Gastroesophageal sphincter (tissue), 4 donors: ENCODE results near the gene SLC9A3. TPM values are rescaled to one million over a fixed set of nuclear protein-coding genes. Genes with fewer than 3 reads are reported as not detected.
"Not testable (repeated sequence)": the region's sequence is repeated elsewhere in the genome, so short reads cannot be mapped to it uniquely, and the experiment has no call there.

ENCODE experiments used
- ATAC-seq: fragments of 150-250 bp; one replicate; pipeline ENCODE4 v1.9.1; 2016; ENCODE audit warnings: mild to moderate bottlenecking, moderate library complexity
- H3K27ac ChIP-seq, 4 donors: fragments of 200-600 bp; sonication (generic) in 3 of 4; 1 replicate in 3 of 4; 2 replicates in 1 of 4; pipeline ENCODE4 v1.5.1; 2016 to 2019
- H3K27me3 ChIP-seq: fragments of 200-600 bp; sonication (generic); one replicate; pipeline ENCODE4 v1.5.1; 2019
- H3K36me3 ChIP-seq, 2 donors: fragments of 200-600 bp; sonication (generic); one replicate each; pipeline ENCODE4 v1.5.1; 2019; ENCODE audit warnings: control low read depth in 1 of 2
- H3K4me1 ChIP-seq, 3 donors: fragments of 200-600 bp; sonication (generic); 1 replicate in 2 of 3; 2 replicates in 1 of 3; pipeline ENCODE4 v1.5.1; 2016 to 2019; ENCODE audit warnings: control low read depth in 2 of 3
- H3K4me3 ChIP-seq, 2 donors: fragments of 200-600 bp; sonication (generic); one replicate each; pipeline ENCODE4 v1.5.1; 2019; ENCODE audit warnings: mild to moderate bottlenecking in 1 of 2, moderate library complexity in 1 of 2
- H3K9me3 ChIP-seq, 3 donors: fragments of 200-600 bp; sonication (generic); one replicate each; pipeline ENCODE4 v1.5.1; 2017 to 2019; ENCODE audit warnings: control low read depth in 2 of 3
- EP300 ChIP-seq: sonication (generic); formaldehyde crosslinking; IDR thresholded peaks from one replicate; pipeline ENCODE4 v1.6.1; 2017; ENCODE audit warnings: antibody characterized with exemption, mild to moderate bottlenecking
- POLR2A ChIP-seq, 2 donors: fragments of 450-650 bp; IDR thresholded peaks; one replicate each; pipeline ENCODE4 v1.6.1; 2017; ENCODE audit warnings: antibody characterized with exemption in 2 of 2, mild to moderate bottlenecking in 2 of 2, moderate library complexity in 1 of 2
- POLR2AphosphoS5 ChIP-seq: sonication (generic); formaldehyde crosslinking; IDR thresholded peaks from one replicate; pipeline ENCODE4 v1.6.1; 2017; ENCODE audit warnings: antibody characterized with exemption
- WGBS, 2 donors: methylation state at CpG; one replicate each; pipeline ENCODE4 v1.1.5; 2018; ENCODE audit warnings: low coverage in 1 of 2; 5-methylcytosine and 5-hydroxymethylcytosine counted together
- total RNA-seq, 4 donors: library from RNA; depleted of rRNA; stranded (reverse); fragments of >200 nt; gene quantifications; one replicate each; pipeline ENCODE4 v1.1.0, GENCODE V29; 2016
- TF ChIP-seq, protein P1 (sequence below), 4 experiments: fragments of 200-600 bp in 2 of 4; fragments of 450-650 bp in 2 of 4; sonication (generic) in 1 of 4; IDR thresholded peaks; one replicate each; pipeline ENCODE4 v1.5.1; 2017 to 2019; ENCODE audit warnings: antibody characterized with exemption in 4 of 4, mild to moderate bottlenecking in 2 of 4, moderate library complexity in 2 of 4

Gene SLC9A3
- total RNA-seq, 4 donors from 2014 or later, result 2.6 to 3.9 (median 2.8) TPM

DNA sequence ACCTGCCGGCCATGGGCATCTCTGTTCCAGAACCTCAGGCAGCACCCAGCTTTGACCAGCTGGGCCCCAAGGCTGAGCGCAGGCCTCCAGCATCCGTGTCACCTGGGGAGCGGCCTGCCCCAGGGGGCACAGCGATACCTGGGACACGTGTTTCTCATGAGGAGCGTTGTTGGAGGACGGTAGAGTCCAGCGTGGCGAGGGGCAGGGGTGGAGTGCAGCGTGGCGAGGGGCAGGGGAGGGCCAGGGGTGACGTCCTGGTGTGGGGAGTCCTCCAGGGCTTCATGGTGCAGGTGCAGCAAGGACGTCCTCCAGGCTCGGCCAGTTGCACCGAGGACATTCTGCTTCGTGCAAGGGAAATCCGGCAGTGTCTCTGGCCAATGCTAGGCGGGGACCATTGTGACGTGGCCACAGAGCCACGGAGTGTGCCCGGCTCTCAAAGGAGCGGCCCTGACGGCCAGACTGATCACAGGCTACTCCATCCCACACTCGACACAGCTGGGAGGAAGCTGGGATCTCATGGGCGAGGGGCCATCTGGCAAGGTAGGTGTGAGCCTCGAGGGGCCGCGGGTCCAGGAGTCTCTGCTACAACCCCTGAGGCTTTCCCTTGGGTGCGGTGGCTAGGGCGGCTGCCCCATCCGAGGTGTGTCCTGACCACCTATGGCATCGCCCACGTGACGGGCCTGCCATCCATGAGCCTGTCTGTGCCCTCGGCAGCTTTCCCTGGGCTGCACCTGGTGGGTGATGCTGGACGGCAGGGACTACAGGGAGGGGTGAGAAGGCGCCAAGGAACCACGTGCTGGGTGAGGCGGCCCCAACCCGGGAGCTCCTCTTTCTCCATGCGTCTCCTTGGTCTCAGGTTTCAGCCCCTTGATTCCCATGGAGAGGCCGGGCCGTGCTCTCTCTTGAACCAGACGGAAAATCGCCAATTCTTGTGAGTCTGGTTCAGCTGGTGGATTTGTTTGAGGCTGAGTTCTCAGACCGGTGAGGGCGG lies 33.8 kb downstream of the SLC9A3 start:
- Histone ChIP-seq H3K4me1 (peaks cover 0 to 8% (median 0%) of the 10 kb centered on the region in 3 donors), H3K9me3 (no peaks in the 10 kb centered on the region), H3K27me3 (peaks cover 83% of the 10 kb centered on the region), H3K4me3 (no peak overlapping the region), H3K27ac (no peak overlapping the region), H3K36me3 (no peaks in the 10 kb centered on the region)
- TF ChIP-seq POLR2AphosphoS5, result no peak
- TF ChIP-seq, protein P1, sequence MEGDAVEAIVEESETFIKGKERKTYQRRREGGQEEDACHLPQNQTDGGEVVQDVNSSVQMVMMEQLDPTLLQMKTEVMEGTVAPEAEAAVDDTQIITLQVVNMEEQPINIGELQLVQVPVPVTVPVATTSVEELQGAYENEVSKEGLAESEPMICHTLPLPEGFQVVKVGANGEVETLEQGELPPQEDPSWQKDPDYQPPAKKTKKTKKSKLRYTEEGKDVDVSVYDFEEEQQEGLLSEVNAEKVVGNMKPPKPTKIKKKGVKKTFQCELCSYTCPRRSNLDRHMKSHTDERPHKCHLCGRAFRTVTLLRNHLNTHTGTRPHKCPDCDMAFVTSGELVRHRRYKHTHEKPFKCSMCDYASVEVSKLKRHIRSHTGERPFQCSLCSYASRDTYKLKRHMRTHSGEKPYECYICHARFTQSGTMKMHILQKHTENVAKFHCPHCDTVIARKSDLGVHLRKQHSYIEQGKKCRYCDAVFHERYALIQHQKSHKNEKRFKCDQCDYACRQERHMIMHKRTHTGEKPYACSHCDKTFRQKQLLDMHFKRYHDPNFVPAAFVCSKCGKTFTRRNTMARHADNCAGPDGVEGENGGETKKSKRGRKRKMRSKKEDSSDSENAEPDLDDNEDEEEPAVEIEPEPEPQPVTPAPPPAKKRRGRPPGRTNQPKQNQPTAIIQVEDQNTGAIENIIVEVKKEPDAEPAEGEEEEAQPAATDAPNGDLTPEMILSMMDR (IDR thresholded peaks at IDR 0.05), result no peak
- TF ChIP-seq EP300, result no peak
- no peak for TF ChIP-seq POLR2A (IDR thresholded peaks at IDR 0.05)
- WGBS, 2 donors, result no CpG with 5 or more reads among the region's 48 CpGs
- no peak for ATAC-seq

DNA sequence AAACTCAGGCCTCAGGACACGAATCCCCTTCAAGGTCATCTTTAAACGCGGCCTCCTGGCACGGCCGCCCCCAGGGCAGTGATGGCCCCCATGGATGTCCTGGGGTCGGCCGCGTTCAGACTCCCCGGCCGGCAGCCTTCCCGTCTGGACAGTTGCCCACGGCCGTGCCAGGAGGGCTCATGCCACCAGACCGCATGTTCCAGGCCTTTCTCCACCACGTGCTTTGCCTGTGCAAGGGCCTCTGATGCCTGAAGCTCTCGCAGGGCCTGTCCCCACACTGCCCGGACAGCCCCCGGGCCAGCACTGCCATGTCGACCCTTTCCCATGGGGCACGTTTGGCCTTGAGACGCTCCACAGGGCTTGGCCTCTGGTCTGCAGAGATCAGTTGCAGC lies 34.6 kb downstream of the SLC9A3 start:
- 27% methylated on average over 3 of the region's 21 CpGs; no CpG with 5 or more reads in 1 of the 2 donors for WGBS, 2 donors
- no peak overlapping the region for H3K4me3 ChIP-seq
- H3K4me1 ChIP-seq, result peaks cover 0 to 8% (median 0%) of the 10 kb centered on the region in 3 donors
- no peaks in the 10 kb centered on the region for H3K9me3 ChIP-seq
- H3K27me3 ChIP-seq, result peaks cover 85% of the 10 kb centered on the region
- H3K27ac ChIP-seq, result no peak overlapping the region
- H3K36me3 ChIP-seq, result no peaks in the 10 kb centered on the region
- ATAC-seq, result no peak
- TF ChIP-seq EP300 (no peak), POLR2AphosphoS5 (no peak), POLR2A (IDR thresholded peaks at IDR 0.05) (no peak)
- TF ChIP-seq, protein P1 (IDR thresholded peaks at IDR 0.05), result no peak

GRCh38 chr5:488744-489688 lies 35.2 kb downstream of the SLC9A3 start:
- no CpG with 5 or more reads among the region's 40 CpGs for WGBS, 2 donors
- Histone ChIP-seq H3K27me3 (peaks cover 84% of the 10 kb centered on the region), H3K27ac (no peak overlapping the region), H3K4me3 (no peak overlapping the region), H3K4me1 (peaks cover 0 to 8% (median 0%) of the 10 kb centered on the region in 3 donors), H3K36me3 (no peaks in the 10 kb centered on the region), H3K9me3 (no peaks in the 10 kb centered on the region)
- TF ChIP-seq, protein P1 (IDR thresholded peaks at IDR 0.05), result no peak
- TF ChIP-seq POLR2A (IDR thresholded peaks at IDR 0.05), result no peak
- TF ChIP-seq EP300, result no peak
- no peak for TF ChIP-seq POLR2AphosphoS5
- no peak for ATAC-seq

DNA sequence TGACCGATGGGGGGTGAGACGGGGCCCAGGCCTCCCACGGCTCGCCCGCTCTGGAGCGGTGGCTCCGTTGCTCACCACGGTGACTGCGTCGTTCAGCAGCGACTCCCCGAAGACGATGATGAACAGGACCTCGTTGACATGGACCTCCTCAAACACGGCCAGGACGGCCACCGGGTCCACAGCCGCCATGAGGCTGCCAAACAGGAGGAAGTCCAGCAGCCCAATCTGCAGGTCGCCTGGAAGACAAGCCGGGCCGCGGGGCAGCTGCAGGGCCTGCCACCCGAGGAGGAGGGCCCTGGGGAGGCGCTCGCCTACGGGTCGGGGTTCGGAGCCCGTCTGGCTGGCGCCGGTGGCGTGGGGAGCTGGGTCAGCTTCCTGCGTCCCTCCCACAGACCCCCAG lies 36.0 kb downstream of the SLC9A3 start:
- H3K36me3 ChIP-seq, result no peaks in the 10 kb centered on the region
- H3K9me3 ChIP-seq, result no peaks in the 10 kb centered on the region
- H3K27me3 ChIP-seq, result peaks cover 83% of the 10 kb centered on the region
- ATAC-seq, result no peak
- no peak overlapping the region for H3K27ac ChIP-seq
- H3K4me3 ChIP-seq, result no peak overlapping the region
- TF ChIP-seq POLR2AphosphoS5, result no peak
- TF ChIP-seq POLR2A (IDR thresholded peaks at IDR 0.05), result no peak
- TF ChIP-seq, protein P1 (IDR thresholded peaks at IDR 0.05), result no peak
- no peak for TF ChIP-seq EP300
- H3K4me1 ChIP-seq, result peaks cover 0 to 5% (median 0%) of the 10 kb centered on the region in 3 donors
- WGBS, 2 donors, result 100% methylated on average over 1 of the region's 33 CpGs; no CpG with 5 or more reads in 1 of the 2 donors

GRCh38 chr5:486597-486996 lies 37.7 kb downstream of the SLC9A3 start:
- H3K4me1 ChIP-seq, H3K27ac ChIP-seq, H3K36me3 ChIP-seq, H3K4me3 ChIP-seq, ATAC-seq, H3K9me3 ChIP-seq: not testable (repeated sequence)
- WGBS, 2 donors, result no CpG with 5 or more reads among the region's 22 CpGs
- H3K27me3 ChIP-seq, result peaks cover 85% of the 10 kb centered on the region
